ENCODE data around the gene KRT34.
"Not testable (repeated sequence)": the region's sequence is repeated elsewhere in the genome, so short reads cannot be mapped to it uniquely, and the experiment has no call there.

KRT34 gene

DNA sequence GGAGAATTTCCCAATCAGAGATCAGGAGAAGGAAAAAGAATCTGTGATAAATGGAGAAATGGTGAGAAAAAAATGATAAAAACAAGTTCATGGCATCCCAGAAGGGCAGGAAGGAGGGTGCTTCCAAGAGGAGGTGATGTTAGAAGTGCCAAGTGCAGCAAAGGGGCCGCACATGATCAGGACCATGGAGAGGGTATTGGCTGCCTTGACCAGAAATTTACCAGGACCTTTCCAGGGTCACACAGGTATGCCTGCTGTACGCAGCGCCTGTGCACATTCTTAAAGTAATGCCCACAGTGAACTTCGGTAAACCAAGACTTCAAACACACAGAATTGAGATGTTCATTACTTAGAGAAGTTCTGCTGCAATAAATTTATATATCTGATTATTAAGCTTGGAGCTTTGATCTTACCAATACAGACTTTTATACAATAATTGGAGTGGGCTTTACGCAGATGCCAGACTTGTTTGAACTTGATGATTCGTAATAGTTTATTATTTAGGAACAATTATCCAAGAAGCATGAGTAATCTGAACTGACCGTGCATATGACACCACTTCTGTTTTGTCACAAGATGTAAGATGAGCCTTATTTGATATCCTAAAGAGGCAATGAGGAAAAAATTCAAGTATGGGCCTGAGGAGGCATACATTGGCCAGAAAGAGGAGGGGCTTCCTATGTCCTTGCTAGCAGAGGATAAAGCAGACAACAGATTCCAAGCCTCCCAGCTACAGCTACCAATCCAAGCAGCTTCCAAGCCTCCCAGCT, 29.3 kb downstream of the KRT34 start:
- DNase-seq (ENCODE audit: low read depth, low spot score): no peak
- H3K4me3 ChIP-seq (ENCODE audit: low read depth, low read length): no peak overlapping the region
- POLR2A ChIA-PET: no interaction called here
- CTCF ChIA-PET: no interaction called here
- TF ChIP-seq, protein P1, sequence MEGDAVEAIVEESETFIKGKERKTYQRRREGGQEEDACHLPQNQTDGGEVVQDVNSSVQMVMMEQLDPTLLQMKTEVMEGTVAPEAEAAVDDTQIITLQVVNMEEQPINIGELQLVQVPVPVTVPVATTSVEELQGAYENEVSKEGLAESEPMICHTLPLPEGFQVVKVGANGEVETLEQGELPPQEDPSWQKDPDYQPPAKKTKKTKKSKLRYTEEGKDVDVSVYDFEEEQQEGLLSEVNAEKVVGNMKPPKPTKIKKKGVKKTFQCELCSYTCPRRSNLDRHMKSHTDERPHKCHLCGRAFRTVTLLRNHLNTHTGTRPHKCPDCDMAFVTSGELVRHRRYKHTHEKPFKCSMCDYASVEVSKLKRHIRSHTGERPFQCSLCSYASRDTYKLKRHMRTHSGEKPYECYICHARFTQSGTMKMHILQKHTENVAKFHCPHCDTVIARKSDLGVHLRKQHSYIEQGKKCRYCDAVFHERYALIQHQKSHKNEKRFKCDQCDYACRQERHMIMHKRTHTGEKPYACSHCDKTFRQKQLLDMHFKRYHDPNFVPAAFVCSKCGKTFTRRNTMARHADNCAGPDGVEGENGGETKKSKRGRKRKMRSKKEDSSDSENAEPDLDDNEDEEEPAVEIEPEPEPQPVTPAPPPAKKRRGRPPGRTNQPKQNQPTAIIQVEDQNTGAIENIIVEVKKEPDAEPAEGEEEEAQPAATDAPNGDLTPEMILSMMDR (IDR thresholded peaks at IDR 0.05; ENCODE audit: insufficient read depth, low read length, missing control alignments): no peak

DNA sequence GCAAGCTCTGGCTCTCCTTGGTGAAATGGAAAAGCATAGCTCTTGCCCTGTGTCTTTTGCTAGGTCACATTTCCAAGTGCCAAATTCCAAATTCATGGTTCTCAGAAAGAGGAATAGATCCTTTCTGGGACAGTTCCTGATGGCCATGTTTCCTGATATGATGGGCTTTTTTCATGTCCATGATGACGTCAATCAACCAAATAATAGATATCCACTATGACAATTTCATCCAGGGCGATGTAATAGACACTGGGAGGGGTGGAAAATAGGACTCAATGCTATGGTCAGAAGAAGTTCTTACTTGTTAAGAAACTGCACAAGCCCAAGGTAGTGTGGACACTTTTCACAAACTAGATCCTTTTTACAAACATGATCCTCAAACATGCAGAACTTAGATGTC, 30.9 kb downstream of the KRT34 start:
- TF ChIP-seq, protein P1 (IDR thresholded peaks at IDR 0.05; ENCODE audit: insufficient read depth, low read length, missing control alignments): no peak
- POLR2A ChIA-PET: no interaction called here
- no peak overlapping the region for H3K4me3 ChIP-seq (ENCODE audit: low read depth, low read length)
- CTCF ChIA-PET: interaction anchor here (1.2 to 1.3 kb wide), 2 partner anchors 23 to 29 kb away, joined by 4 to 5 read pairs; no protein-coding TSS in a partner anchor
- no peak for DNase-seq (ENCODE audit: low read depth, low spot score)

DNA sequence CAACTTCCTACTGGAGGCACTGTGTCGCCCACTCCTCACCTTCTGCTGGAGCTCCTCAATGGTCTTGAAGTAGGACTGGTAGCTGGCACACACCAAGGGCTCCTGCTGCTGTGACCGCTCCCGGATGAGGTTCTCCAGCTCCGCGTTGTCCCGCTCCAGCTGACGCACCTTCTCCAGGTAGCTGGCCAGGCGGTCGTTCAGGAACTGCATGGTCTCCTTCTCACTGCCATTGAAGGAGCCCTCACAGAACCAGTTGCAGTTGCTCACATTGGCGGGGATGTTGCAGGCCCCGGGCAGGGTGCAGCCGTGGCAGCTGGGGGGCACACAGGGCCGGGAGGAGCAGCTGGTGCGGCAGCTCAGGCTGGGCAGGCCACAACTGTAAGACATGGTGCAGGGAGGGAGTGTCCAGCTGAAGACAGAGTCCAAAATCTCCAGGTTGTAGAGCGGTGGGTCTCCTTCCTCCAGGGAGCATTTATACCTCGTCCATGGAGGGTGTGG, 31.7 kb downstream of the KRT34 start, which contains the start of gene KRT33A:
KRT33A (minus strand) TSS at position 448 of the 498 bp plus-strand sequence; CDS start at position 387, 61 bp downstream.
- DNase-seq (ENCODE audit: low read depth, low spot score); H3K4me3 ChIP-seq (ENCODE audit: low read depth, low read length); POLR2A ChIA-PET: not testable (repeated sequence)
- CTCF ChIA-PET: interaction anchor here (1.4 to 1.6 kb wide), 2 partner anchors 10 to 11 kb away, joined by 3 to 5 read pairs; no protein-coding TSS in a partner anchor

DNA sequence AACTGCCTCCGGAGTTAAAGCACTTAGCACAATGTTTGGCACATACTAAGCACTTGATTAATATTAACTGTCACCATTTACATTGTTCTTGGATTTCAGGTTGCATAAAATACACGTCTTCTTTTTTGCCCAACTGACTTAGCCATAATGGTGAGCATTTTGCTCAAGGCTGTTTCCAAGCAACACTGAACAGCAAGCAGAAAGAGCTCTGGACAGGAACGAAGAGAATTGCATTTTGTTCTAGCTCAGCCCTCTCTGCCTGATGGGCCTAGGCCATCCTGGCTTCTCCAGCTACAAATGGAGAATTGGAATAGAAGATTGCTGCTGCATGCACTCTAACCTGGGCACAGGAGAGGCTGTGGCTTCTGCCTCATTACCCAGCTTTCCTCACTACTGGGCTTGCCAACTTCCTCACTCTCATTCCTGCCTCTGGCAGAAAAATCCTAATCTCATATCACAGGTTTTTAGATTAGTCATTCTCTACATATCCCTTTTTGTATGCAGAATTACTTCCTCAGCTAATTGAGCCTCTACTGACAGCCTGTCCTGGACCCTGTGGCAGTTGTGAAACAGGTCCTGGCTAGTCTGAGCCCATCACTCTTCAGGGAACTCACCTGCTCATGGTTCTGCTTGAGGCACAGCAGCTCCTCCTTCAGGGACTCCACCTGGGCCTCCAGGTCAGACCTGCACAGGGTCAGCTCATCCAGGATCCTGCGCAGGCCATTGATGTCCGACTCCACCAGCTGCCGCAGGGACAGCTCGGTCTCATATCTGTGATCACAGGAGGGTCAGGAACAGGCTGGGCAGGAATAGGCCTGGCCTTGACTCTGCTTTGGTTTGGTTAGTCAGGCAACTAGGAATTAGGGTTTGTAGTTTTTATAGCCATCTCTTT, 34.0 kb downstream of the KRT34 start:
- TF ChIP-seq, protein P1 (IDR thresholded peaks at IDR 0.05; ENCODE audit: insufficient read depth, low read length, missing control alignments): no peak
- no peak overlapping the region for H3K4me3 ChIP-seq (ENCODE audit: low read depth, low read length)
- ChIA-PET POLR2A (interaction anchor here (0.5 kb wide), 1 partner anchor 22 kb away, joined by 3 read pairs; no protein-coding TSS in a partner anchor), CTCF (interaction anchor here (1.2 to 4.2 kb wide), 4 partner anchors 19 to 201 kb away, joined by 4 to 22 read pairs (median 8); no protein-coding TSS in a partner anchor)
- DNase-seq (ENCODE audit: low read depth, low spot score): no peak

DNA sequence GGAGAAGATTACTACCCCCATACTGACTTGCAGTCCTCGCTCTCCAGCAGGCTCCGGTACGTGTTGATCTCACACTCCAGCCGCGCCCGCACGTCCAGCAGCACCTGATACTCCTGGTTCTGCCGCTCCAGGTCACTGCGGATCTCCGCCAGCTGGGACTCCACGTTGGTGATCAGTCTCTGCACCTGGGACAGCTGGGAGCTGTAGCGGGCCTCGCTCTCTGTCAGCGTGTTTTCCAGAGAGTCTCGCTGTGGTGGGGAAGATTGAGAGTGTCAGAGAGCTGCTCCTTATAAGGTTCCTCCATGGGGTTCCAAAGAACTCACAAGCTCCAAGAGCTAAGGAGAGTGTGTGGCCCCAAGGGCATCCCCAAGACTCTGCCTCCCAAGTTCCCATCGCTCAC, 35.7 kb downstream of the KRT34 start:
- POLR2A ChIA-PET; DNase-seq (ENCODE audit: low read depth, low spot score); H3K4me3 ChIP-seq (ENCODE audit: low read depth, low read length): not testable (repeated sequence)
- CTCF ChIA-PET: interaction anchor here (3.4 to 4.2 kb wide), 2 partner anchors 17 to 203 kb away, joined by 12 to 22 read pairs; no protein-coding TSS in a partner anchor

DNA sequence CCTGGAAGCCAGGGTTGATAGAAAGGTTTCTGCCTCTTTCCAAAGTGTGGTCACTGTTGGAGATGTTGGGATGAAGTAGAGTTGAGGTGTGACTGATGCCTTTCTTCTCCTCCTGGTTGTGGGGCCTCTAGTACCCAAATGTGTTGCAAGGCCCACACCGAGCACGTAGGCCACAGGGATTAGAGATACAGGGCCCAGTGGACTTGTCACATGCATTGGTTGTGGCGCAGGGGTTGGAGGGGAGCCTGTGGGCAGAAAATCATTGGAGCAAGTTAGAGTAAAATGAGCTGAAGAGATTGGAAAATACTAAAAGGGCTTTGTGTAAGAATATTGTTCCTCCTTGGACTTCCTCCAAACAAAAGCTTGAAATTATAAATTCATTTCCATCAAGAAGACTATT, 36.1 kb downstream of the KRT34 start:
- ChIA-PET POLR2A (no interaction called here), CTCF (interaction anchor here (4.2 kb wide), 1 partner anchor 203 kb away, joined by 12 read pairs; no protein-coding TSS in a partner anchor)
- H3K4me3 ChIP-seq (ENCODE audit: low read depth, low read length): no peak overlapping the region
- DNase-seq (ENCODE audit: low read depth, low spot score): no peak
- TF ChIP-seq, protein P1 (IDR thresholded peaks at IDR 0.05; ENCODE audit: insufficient read depth, low read length, missing control alignments): no peak

DNA sequence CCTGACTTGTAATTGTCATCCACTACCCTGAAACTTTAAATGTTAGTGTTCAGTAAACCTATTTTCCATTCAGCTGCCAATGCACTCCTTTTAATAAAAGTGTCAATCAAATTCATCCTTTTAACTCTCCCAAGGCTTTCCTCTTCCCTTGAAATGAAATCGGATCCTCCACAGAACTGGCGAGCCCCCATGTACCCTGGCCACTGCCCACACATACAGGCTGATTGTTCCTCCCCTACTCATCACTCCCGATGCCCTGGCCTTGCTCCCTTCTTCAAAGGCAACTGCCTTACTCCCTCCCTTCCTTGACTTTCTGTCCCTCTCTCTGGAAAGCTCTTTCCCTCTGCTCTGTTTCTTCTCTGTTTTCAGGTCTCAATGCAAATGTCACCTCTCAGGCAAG, 39.1 kb downstream of the KRT34 start:
- ChIA-PET CTCF (interaction anchor here (0.8 kb wide), 1 partner anchor 13 kb away, joined by 3 read pairs; no protein-coding TSS in a partner anchor), POLR2A (no interaction called here)
- no peak overlapping the region for H3K4me3 ChIP-seq (ENCODE audit: low read depth, low read length)

More for the DNA sequence above, 39.1 kb downstream of the KRT34 start:
- TF ChIP-seq, protein P1 (IDR thresholded peaks at IDR 0.05; ENCODE audit: insufficient read depth, low read length, missing control alignments): no peak
- no peak for DNase-seq (ENCODE audit: low read depth, low spot score)

Measured in AG04449 (cell line).